K562 (cell line): Measurements from ENCODE around the gene TRMT112. TPM values are rescaled to one million over a fixed set of nuclear protein-coding genes. Genes with fewer than 3 reads are reported as not detected.
A peak's percentile ranks its signal among the peaks of the same experiment; 100 is the strongest.

Experiments used
- CTBP1 ChIP-seq: fragments of 450-650 bp; IDR thresholded peaks from 2 replicates; pipeline ENCODE4 v1.6.1; 2016; ENCODE audit warnings: borderline replicate concordance
- JUND ChIP-seq, 2 experiments: IDR thresholded peaks; 2 replicates in 1 of 2; 3 replicates in 1 of 2; pipeline ENCODE4 v1.6.1; 2011; ENCODE audit warnings: borderline replicate concordance in 2 of 2, low read depth in 2 of 2, low read length in 2 of 2, improper control_type of control experiment in 1 of 2, missing biosample characterization in 1 of 2, missing genetic modification characterization in 1 of 2, missing genetic modification reagents in 1 of 2
- KDM5B ChIP-seq: fragments of 200-600 bp; sonication (generic); IDR thresholded peaks from 2 replicates; pipeline ENCODE4 v1.6.1; 2012; ENCODE audit warnings: low read depth, mild to moderate bottlenecking, moderate library complexity, low read length, control low read depth, inconsistent platforms; ENCODE audit not compliant: insufficient replicate concordance
- MCM2 ChIP-seq: fragments of 450-650 bp; IDR thresholded peaks from 2 replicates; pipeline ENCODE4 v1.6.1; 2017; ENCODE audit warnings: low read depth, mild to moderate bottlenecking
- MTA2 ChIP-seq: fragments of 450-650 bp; IDR thresholded peaks from 2 replicates; pipeline ENCODE4 v1.6.1; 2016; ENCODE audit warnings: low read depth
- MYNN ChIP-seq, 2 experiments: sonication (generic); formaldehyde crosslinking in 1 of 2; IDR thresholded peaks; 2 replicates each; pipeline versions ENCODE4 v1.5.0 to v1.6.1; 2016 to 2020; ENCODE audit warnings: antibody characterized with exemption in 1 of 2, missing genetic modification reagents in 1 of 2
- OTX1 ChIP-seq: fragments of 450-650 bp; formaldehyde crosslinking; IDR thresholded peaks from 2 replicates; pipeline ENCODE4 v1.4.0; 2022; ENCODE audit warnings: mild to moderate bottlenecking
- SIN3B ChIP-seq: fragments of 450-650 bp; IDR thresholded peaks from 2 replicates; pipeline ENCODE4 v1.6.1; 2017; ENCODE audit warnings: low read depth, mild to moderate bottlenecking, moderate library complexity
- SIRT6 ChIP-seq: IDR thresholded peaks from one replicate; pipeline ENCODE4 v1.6.1; 2012; ENCODE audit warnings: low read depth, mild to moderate bottlenecking, control low read depth, inconsistent platforms, low read length, moderate library complexity
- SMAD1 ChIP-seq: fragments of 150-350 bp; IDR thresholded peaks from 2 replicates; pipeline ENCODE4 v1.6.1; 2014; ENCODE audit warnings: low read length, low read depth; ENCODE audit not compliant: partially characterized antibody
- SUPT5H ChIP-seq: fragments of 450-650 bp; IDR thresholded peaks from 2 replicates; pipeline ENCODE4 v1.6.1; 2016
- TAF1 ChIP-seq: IDR thresholded peaks from 2 replicates; pipeline ENCODE4 v1.6.1; 2011; ENCODE audit warnings: mild to moderate bottlenecking, low read length, moderate library complexity; ENCODE audit not compliant: insufficient read depth, control insufficient read depth, severe bottlenecking; ENCODE audit errors: extremely low read depth
- TAF7 ChIP-seq: fragments of 450-650 bp; IDR thresholded peaks from 2 replicates; pipeline ENCODE4 v1.6.1; 2016; ENCODE audit warnings: missing genetic modification characterization, missing compliant biosample characterization
- VEZF1 ChIP-seq: fragments of 200-800 bp; sonication (Bioruptor generic); IDR thresholded peaks from 2 replicates; pipeline ENCODE4 v1.6.1; 2017; ENCODE audit warnings: missing genetic modification characterization, missing compliant biosample characterization
- ZKSCAN1 ChIP-seq: fragments of 150-350 bp; IDR thresholded peaks from 2 replicates; pipeline ENCODE4 v1.6.1; 2016; ENCODE audit warnings: low read depth, low read length
- ZNF384 ChIP-seq: IDR thresholded peaks from 2 replicates; pipeline ENCODE4 v1.6.1; 2012; ENCODE audit warnings: low read depth, low read length, improper control_type of control experiment
- polyA plus RNA-seq, 8 experiments: library from polyadenylated mRNA; depleted of rRNA in 4 of 8; stranded (reverse) in 5 of 8; unstranded in 3 of 8; fragments of >200 nt; fragmentation: Nextera tagmentation in 2 of 8; fragmentation: Illumina TruSeq in 1 of 8; extraction: Ambion mirVana in 2 of 8; extraction: Trizol in 1 of 8; gene quantifications; 2 replicates each; pipeline versions ENCODE4 v1.2.1 to v1.2.3, GENCODE V29; 2011 to 2014; ENCODE audit warnings: inconsistent platforms in 1 of 8, missing spikeins in 1 of 8
- total RNA-seq, 7 experiments: library from RNA; depleted of rRNA in 6 of 7; stranded (reverse); fragments of >200 nt in 6 of 7; fragmentation: Illumina TruSeq in 2 of 7; extraction: Trizol in 2 of 7; gene quantifications; 2 replicates each; pipeline versions ENCODE4 v1.2.1 to v1.2.3, GENCODE V29; 2011 to 2021; ENCODE audit warnings: low replicate concordance in 1 of 7
- TF ChIP-seq, protein P1 (sequence below), 3 experiments: fragments of 200-800 bp in 1 of 3; fragments of 250-450 bp in 1 of 3; fragments of 450-650 bp in 1 of 3; sonication (Bioruptor Pico) in 1 of 3; sonication (Bioruptor generic) in 1 of 3; formaldehyde crosslinking in 1 of 3; IDR thresholded peaks; 2 replicates each; pipeline versions ENCODE4 v1.6.1 to v1.8.0; 2016 to 2022; ENCODE audit warnings: mild to moderate bottlenecking in 2 of 3, missing genetic modification characterization in 2 of 3, missing compliant biosample characterization in 1 of 3, moderate library complexity in 1 of 3
- TF ChIP-seq, protein P2 (sequence below): fragments of 450-650 bp; IDR thresholded peaks from 2 replicates; pipeline ENCODE4 v1.6.1; 2017; ENCODE audit warnings: antibody characterized with exemption
- TF ChIP-seq, protein P3 (sequence below): fragments of 450-650 bp; formaldehyde crosslinking; IDR thresholded peaks from 2 replicates; pipeline ENCODE4 v1.4.0; 2020; ENCODE audit warnings: mild to moderate bottlenecking

The TRMT112 gene
- total and polyA plus RNA-seq, 9 of the 15 experiments (the other 6 are each of a cell fraction or from before 2014, with no cell fraction given), result 162 to 444 (median 300) TPM

DNA sequence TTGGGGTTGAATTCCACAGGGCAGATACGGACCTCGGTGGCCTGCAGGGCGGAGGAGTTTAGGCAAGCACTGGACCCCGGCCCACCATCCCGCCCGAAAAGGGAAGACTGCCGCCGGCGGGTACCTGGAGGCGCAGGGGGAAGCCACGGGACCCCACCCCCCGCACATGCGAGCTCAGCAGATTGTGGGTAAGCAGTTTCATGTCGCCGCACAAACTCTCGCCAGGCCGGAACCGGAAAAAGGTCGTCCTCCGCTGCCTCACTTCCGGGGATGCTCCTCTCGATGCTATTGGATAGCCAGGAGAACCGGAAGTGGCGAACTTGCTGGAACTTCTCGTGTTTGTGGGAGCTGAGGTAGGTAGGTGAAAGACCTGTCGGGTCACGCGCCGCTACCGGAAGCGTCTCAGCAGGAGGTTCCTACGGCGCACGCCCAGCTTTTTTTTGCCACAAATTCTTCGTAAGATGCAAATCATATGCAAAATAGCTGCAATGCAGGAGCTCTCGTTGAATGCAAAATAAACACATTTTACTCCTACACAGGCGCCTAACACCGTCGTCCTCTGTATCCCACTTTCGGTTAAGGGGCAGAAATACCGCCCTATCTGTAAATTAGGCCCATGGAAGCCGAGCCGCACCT, at the start of gene TRMT112 (continued):
- TF ChIP-seq, protein P1, sequence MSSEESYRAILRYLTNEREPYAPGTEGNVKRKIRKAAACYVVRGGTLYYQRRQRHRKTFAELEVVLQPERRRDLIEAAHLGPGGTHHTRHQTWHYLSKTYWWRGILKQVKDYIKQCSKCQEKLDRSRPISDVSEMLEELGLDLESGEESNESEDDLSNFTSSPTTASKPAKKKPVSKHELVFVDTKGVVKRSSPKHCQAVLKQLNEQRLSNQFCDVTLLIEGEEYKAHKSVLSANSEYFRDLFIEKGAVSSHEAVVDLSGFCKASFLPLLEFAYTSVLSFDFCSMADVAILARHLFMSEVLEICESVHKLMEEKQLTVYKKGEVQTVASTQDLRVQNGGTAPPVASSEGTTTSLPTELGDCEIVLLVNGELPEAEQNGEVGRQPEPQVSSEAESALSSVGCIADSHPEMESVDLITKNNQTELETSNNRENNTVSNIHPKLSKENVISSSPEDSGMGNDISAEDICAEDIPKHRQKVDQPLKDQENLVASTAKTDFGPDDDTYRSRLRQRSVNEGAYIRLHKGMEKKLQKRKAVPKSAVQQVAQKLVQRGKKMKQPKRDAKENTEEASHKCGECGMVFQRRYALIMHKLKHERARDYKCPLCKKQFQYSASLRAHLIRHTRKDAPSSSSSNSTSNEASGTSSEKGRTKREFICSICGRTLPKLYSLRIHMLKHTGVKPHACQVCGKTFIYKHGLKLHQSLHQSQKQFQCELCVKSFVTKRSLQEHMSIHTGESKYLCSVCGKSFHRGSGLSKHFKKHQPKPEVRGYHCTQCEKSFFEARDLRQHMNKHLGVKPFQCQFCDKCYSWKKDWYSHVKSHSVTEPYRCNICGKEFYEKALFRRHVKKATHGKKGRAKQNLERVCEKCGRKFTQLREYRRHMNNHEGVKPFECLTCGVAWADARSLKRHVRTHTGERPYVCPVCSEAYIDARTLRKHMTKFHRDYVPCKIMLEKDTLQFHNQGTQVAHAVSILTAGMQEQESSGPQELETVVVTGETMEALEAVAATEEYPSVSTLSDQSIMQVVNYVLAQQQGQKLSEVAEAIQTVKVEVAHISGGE (CRISPR knock-in tag; IDR thresholded peaks at IDR 0.05), result peak in 2 of 3 experiments; percentile 59 to 92; a peak in 3 of 6 replicates
- 0 out of 2 replicates have a peak, but pooled peaks have one; percentile 13 for TF ChIP-seq CTBP1
- TF ChIP-seq TAF1, result peak; percentile 76
- peak; percentile 9; the same call in 1 of the 2 replicates for TF ChIP-seq JUND (IDR thresholded peaks at IDR 0.05; ENCODE audit: borderline replicate concordance, low read depth, low read length)
- TF ChIP-seq JUND (tag; IDR thresholded peaks at IDR 0.05; ENCODE audit: borderline replicate concordance, low read depth, low read length), result no peak
- peak; percentile 11 for TF ChIP-seq SMAD1
- TF ChIP-seq ZKSCAN1, result no peak; the same call in 1 of the 2 replicates
- no peak for TF ChIP-seq MYNN (IDR thresholded peaks at IDR 0.05)
- no peak for TF ChIP-seq MYNN (CRISPR knock-in tag; IDR thresholded peaks at IDR 0.05)
- TF ChIP-seq TAF7 (tag), result peak; percentile 42; the same call in 1 of the 2 replicates
- no peak for TF ChIP-seq MCM2
- TF ChIP-seq OTX1 (CRISPR knock-in tag), result peak; percentile 4; the same call in 1 of the 2 replicates
- peak; percentile 88 for TF ChIP-seq SUPT5H
- TF ChIP-seq VEZF1 (CRISPR knock-in tag), result peak; percentile 47; the same call in 1 of the 2 replicates
- peak; percentile 56 for TF ChIP-seq KDM5B
- TF ChIP-seq SIRT6, result no peak
- TF ChIP-seq, protein P2, sequence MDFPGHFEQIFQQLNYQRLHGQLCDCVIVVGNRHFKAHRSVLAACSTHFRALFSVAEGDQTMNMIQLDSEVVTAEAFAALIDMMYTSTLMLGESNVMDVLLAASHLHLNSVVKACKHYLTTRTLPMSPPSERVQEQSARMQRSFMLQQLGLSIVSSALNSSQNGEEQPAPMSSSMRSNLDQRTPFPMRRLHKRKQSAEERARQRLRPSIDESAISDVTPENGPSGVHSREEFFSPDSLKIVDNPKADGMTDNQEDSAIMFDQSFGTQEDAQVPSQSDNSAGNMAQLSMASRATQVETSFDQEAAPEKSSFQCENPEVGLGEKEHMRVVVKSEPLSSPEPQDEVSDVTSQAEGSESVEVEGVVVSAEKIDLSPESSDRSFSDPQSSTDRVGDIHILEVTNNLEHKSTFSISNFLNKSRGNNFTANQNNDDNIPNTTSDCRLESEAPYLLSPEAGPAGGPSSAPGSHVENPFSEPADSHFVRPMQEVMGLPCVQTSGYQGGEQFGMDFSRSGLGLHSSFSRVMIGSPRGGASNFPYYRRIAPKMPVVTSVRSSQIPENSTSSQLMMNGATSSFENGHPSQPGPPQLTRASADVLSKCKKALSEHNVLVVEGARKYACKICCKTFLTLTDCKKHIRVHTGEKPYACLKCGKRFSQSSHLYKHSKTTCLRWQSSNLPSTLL, result no peak
- TF ChIP-seq ZNF384, result peak; percentile 81
- TF ChIP-seq, protein P3, sequence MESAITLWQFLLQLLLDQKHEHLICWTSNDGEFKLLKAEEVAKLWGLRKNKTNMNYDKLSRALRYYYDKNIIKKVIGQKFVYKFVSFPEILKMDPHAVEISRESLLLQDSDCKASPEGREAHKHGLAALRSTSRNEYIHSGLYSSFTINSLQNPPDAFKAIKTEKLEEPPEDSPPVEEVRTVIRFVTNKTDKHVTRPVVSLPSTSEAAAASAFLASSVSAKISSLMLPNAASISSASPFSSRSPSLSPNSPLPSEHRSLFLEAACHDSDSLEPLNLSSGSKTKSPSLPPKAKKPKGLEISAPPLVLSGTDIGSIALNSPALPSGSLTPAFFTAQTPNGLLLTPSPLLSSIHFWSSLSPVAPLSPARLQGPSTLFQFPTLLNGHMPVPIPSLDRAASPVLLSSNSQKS (CRISPR knock-in tag), result no peak
- no peak for TF ChIP-seq MTA2
- TF ChIP-seq SIN3B, result peak; percentile 82; the same call in 1 of the 2 replicates
